Stimulated activated CD8-positive, alpha-beta memory T cell treated with anti-CD3 and anti-CD28 coated beads, Interleukin-15, amount 100 ng/mL, for 1 hour (primary cell): ENCODE results near the gene HTT-AS.
"Not testable (repeated sequence)": the region's sequence is repeated elsewhere in the genome, so short reads cannot be mapped to it uniquely, and the experiment has no call there.

Experiments
- DNase-seq: peaks from one replicate; pipeline ENCODE4 v3.0.0-alpha.2; 2020; ENCODE audit warnings: low read depth

Gene HTT-AS

DNA sequence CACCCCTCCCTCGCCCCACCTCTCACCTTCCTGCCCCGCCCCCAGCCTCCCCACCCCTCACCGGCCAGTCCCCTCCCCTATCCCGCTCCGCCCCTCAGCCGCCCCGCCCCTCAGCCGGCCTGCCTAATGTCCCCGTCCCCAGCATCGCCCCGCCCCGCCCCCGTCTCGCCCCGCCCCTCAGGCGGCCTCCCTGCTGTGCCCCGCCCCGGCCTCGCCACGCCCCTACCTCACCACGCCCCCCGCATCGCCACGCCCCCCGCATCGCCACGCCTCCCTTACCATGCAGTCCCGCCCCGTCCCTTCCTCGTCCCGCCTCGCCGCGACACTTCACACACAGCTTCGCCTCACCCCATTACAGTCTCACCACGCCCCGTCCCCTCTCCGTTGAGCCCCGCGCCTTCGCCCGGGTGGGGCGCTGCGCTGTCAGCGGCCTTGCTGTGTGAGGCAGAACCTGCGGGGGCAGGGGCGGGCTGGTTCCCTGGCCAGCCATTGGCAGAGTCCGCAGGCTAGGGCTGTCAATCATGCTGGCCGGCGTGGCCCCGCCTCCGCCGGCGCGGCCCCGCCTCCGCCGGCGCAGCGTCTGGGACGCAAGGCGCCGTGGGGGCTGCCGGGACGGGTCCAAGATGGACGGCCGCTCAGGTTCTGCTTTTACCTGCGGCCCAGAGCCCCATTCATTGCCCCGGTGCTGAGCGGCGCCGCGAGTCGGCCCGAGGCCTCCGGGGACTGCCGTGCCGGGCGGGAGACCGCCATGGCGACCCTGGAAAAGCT lies at the start of gene HTT-AS, which contains the start of gene HTT:
TSS of gene HTT-AS (minus strand) at position 461 of the 768 bp plus-strand sequence.
TSS of gene HTT (plus strand) at position 604 of the 768 bp plus-strand sequence. CDS start at position 749, 145 bp downstream.
- peak; percentile 95 for DNase-seq

- no peak for DNase-seq
Observed at GRCh38 chr4:3123181-3123671, 48.9 kb upstream of the HTT-AS start.

DNA sequence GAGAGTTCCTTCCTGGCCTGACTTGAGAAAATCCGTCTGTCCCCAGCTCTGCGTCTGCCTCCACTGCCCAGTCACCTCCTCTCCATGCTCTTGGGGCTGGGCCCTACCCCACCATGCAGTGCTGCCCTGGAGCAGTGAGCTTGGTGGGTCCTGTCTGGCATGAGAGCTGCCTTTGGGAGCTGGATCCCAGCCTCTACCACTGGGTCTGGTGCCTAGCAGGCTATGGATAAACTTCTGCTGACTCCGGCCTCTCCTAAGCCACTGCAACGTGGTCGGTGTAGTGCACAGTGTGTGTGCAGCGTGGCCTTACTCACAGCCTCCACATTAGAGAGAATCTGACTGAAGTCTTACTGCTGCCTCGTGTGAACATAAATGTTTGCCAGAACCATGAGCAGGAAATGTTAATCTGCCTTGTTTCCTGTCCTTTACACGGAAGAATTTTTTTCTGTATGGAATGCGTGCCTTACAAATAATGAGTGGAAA lies 47.8 kb upstream of the HTT-AS start:
- no peak for DNase-seq

- no peak for DNase-seq
Observed at GRCh38 chr4:3121596-3121995, 47.3 kb upstream of the HTT-AS start.

GRCh38 chr4:3121110-3121509 lies 46.8 kb upstream of the HTT-AS start:
- no peak for DNase-seq

DNA sequence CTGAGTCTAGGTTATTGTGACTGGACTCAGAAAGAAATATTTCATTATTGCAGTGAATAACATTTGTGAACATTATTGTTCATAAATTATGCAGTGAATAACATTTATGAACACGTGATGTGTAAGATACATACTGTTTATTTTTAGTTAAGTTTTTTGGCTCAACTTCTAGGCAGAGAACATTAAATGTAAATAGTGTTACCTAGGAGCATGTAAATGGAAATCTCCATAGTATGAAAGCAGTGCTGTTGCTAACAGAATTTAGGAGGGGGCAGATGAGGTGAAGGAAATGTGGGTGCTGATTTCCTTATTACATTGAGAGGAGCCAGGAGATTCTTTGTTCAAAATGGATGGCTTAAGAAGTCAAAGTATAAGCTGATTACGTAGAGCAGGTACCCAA lies 45.1 kb upstream of the HTT-AS start:
- DNase-seq, result no peak

DNA sequence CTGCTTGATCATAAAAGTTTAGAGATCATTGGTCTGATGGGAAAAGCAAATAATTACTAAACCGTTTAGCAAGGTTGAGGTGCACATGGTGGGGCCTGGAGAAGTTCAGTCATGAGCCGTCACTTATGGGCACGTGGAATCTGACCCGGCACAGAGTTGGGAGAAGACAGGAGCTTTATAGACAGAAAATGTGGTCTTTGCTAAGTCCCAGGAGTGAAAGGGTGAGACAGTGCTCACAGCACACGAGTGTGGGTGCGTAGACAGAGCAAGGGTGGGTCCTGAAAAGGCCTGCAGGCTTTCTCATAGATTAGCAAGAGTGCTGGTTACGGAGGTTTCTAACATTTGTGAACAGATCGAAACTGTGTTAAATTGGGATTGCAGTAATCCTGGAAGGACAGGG lies 44.0 kb upstream of the HTT-AS start:
- no peak for DNase-seq

DNA sequence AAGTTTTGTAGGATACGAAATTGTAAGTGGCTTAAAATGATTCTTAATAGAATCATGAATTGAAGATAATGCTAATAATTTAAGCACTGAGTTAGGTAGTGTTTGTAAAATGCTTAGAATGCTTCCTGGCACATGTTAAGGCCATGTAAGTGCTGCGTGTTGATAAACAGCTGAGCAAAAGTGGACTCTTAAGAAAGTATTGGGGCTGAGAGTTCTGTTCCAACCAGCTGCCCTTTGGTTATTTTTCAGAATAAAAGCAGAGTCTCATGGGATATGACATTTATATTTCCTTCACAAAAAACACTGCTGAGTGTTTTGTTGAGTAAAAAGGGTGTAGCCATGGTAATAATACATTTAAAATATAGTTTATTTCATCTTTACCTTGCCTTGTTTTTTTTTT lies 42.6 kb upstream of the HTT-AS start:
- no peak for DNase-seq

- DNase-seq, result no peak
Observed at GRCh38 chr4:3115637-3116270, 41.4 kb upstream of the HTT-AS start.

GRCh38 chr4:3114377-3114776 lies 40.0 kb upstream of the HTT-AS start:
- no peak for DNase-seq

- DNase-seq, result no peak
Observed at GRCh38 chr4:3112609-3113469, 38.5 kb upstream of the HTT-AS start.

DNA sequence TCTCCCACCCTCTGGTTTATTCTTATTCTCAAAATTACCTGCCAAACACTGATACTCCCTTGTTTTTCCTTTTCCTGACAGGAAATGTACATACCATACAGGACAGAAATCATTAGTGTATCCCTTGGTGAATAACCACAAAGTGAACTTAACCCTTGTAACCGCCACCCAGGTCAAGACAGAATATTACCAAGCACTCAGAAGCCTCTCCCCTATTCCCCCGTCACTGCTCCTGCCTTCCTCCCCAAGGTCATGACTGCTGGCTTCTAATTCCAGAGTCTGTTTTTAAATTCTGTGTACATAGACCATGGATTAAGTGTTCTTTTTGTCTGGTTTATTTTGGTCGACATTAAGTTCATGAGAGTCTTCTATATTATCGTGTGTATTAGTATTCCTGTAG lies 37.9 kb upstream of the HTT-AS start:
- no peak for DNase-seq

DNA sequence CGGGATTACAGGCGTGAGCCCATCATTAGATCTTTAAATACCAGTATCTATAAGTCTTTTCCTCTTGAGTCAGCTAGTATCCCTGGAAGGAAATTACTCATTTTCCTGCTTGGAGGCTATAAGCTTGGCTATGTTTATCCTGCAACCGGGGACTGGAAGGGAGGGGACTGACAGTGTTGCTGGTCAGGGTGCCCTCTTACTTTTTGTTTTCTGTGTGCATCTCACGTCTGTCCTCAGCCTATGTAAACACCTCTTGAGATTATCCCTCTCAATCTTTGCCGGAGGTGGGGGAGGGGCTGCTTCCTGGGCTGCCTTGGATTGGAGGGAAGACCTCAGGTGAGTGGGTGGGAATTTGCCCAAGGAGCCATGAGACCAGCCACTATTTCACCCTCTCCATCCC lies 37.1 kb upstream of the HTT-AS start:
- no peak for DNase-seq

DNA sequence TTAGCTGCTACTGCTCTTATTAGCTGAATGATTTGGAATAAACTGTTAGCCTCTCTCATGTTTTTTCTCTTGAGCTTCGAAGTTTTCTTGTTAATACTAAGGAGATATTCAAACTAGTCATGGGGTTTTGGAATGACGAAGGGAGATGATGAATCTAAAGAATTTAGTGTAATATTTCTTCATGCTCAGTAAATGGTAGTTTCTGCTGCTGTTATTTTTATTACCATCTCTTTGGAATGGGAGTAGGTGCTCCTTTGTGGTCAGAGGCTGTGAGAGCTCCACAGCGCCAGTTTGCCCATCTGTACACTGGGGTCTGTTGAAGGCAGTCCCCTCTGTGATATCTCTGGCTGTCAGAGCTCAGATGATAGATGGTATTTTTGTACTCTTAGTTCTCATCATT lies 33.9 kb upstream of the HTT-AS start:
- no peak for DNase-seq

GRCh38 chr4:3107691-3108121 lies 33.4 kb upstream of the HTT-AS start:
- DNase-seq, result no peak

GRCh38 chr4:3107271-3107670 lies 32.9 kb upstream of the HTT-AS start:
- DNase-seq, result no peak

- DNase-seq, result peak; percentile 82
Observed at GRCh38 chr4:3106339-3107186, 32.2 kb upstream of the HTT-AS start.

DNA sequence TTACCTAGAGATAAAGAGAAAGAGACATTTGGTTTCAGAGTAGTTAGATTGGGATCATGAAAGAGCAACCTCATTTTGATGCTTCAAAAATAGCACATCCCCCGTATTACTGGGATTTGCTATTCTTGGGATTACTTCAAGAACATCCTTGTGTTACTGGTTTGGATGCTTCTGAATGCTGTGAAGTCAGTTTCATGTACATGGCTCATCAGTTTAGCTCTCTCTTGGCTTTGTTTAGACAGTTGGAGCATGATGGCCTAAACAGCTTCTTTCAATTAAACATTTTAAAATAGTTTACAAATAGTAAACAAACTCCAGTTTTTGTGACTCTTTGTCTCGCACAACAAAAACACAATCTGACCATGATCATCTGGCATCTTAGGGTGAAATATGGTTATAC lies 24.0 kb upstream of the HTT-AS start:
- DNase-seq, result no peak

GRCh38 chr4:3096202-3096601 lies 21.9 kb upstream of the HTT-AS start:
- no peak for DNase-seq

GRCh38 chr4:3094701-3095100 lies 20.4 kb upstream of the HTT-AS start:
- not testable (repeated sequence) for DNase-seq

DNA sequence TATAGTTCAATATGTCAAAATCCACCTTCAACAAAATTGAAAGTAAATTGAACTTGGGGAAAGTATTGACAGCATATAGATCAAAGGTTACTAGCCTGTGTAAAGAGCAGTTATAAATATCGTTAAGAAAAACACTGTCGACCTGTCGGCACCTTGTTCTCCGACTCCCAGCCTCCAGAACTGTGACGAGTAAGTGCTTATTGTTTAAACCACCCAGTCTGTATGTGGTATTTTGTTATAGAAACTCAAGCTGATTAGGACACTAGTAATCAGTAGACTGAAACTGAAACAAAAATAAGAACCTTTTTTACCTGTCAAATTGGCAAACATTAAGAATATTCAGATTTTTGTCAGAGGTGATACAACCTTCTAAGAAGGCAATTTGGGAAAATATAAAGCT lies 17.1 kb upstream of the HTT-AS start:
- no peak for DNase-seq
